ENCODE results near the gene CYP46A1. TPM values are rescaled to one million over a fixed set of nuclear protein-coding genes. Genes with fewer than 3 reads are reported as not detected.

Gene CYP46A1
- total RNA-seq, 1 experiment from 2014 or later = 0.59 TPM

DNA sequence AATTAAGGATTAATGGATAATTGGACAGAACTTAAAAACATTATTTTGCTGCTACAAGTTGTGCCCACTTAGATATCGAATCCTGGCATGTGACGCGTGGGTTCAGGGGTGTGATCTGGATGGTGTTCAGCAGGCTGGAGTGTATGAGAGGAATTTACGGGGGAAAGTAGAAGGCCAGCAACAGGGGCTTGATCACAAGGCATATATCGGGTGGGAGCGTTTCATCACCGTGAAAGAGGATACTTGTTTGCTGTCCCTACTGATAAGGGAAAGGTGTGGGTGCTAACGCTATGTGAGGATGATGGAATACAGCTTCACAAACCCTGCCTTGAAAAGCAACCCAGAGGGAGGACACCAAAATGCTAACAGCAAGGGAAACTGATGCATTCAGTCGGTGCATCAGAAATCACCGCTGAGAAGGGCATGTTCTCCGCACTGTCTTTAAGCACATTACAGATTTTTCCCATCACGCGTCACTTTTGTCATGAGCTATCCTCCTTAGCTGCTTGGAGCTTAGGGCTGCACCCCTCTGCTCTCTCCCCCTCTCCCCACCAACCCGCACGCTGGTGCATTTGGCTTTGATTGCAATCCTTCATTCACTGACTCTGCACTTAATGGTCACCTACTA is 25.8 kb upstream of the CYP46A1 start:
- Histone ChIP-seq H3K27ac (ENCODE audit: insufficient read length, low read depth, low read length) (no peak overlapping the region), H3K79me1 (ENCODE audit: insufficient read depth, low read depth, low read length, poor library complexity, severe bottlenecking) (no peaks in the 10 kb centered on the region), H2BK20ac (ENCODE audit: low read depth, low read length, poor library complexity, severe bottlenecking) (no peak overlapping the region), H4K20me1 (ENCODE audit: control insufficient read depth, insufficient read depth, insufficient read length) (no peaks in the 10 kb centered on the region), H3K4me2 (ENCODE audit: insufficient read depth, insufficient read length, low read length) (no peak overlapping the region), H4K8ac (replicated peaks; ENCODE audit: insufficient read length, low read depth, low read length) (no peak overlapping the region), H2BK15ac (ENCODE audit: low read depth, low read length) (no peak overlapping the region), H3K18ac (ENCODE audit: insufficient read length, low read depth, low read length) (no peak overlapping the region), H3K14ac (ENCODE audit: insufficient read depth, low read length) (no peak overlapping the region), H3K23me2 (ENCODE audit: insufficient read length, low read depth, low read length, poor library complexity, severe bottlenecking) (no peaks in the 10 kb centered on the region), H3K79me2 (ENCODE audit: insufficient read depth, low read length) (no peaks in the 10 kb centered on the region), H3K23ac (ENCODE audit: insufficient read length, low read depth, low read length) (no peak overlapping the region), H3K4ac (ENCODE audit: low read depth, low read length) (no peak overlapping the region), H2AFZ (ENCODE audit: low read length) (no peak overlapping the region), H3K56ac (ENCODE audit: insufficient read length, low read depth, low read length) (no peak overlapping the region), H3T11ph (ENCODE audit: low read length) (no peak overlapping the region), H2BK120ac (ENCODE audit: low read depth, low read length, poor library complexity, severe bottlenecking) (no peak overlapping the region), H4K5ac (ENCODE audit: insufficient read length, low read depth, low read length) (no peak overlapping the region), H3K4me1 (ENCODE audit: insufficient read depth, low read length) (0 out of 2 replicates have a peak, but pooled peaks cover 3% of the 10 kb centered on the region), H3K9me3 (ENCODE audit: control insufficient read depth, low read depth, low read length) (no peaks in the 10 kb centered on the region), H2BK5ac (ENCODE audit: insufficient read length, low read length) (no peak overlapping the region), H2AK5ac (ENCODE audit: insufficient read length, low read length) (no peak overlapping the region), H4K91ac (ENCODE audit: insufficient read length, low read depth, low read length) (no peak overlapping the region), H3K27me3 (ENCODE audit: insufficient read depth, low read length) (no peaks in the 10 kb centered on the region), H2BK12ac (ENCODE audit: insufficient read length, low read depth, low read length) (no peak overlapping the region), H3K9ac (ENCODE audit: extremely low read depth, insufficient read length, low read length) (no peak overlapping the region)
- no peaks in the 10 kb centered on the region; a peak in 1 of 5 replicates for H3K9me3 Mint-ChIP-seq
- TF ChIP-seq, protein P1, sequence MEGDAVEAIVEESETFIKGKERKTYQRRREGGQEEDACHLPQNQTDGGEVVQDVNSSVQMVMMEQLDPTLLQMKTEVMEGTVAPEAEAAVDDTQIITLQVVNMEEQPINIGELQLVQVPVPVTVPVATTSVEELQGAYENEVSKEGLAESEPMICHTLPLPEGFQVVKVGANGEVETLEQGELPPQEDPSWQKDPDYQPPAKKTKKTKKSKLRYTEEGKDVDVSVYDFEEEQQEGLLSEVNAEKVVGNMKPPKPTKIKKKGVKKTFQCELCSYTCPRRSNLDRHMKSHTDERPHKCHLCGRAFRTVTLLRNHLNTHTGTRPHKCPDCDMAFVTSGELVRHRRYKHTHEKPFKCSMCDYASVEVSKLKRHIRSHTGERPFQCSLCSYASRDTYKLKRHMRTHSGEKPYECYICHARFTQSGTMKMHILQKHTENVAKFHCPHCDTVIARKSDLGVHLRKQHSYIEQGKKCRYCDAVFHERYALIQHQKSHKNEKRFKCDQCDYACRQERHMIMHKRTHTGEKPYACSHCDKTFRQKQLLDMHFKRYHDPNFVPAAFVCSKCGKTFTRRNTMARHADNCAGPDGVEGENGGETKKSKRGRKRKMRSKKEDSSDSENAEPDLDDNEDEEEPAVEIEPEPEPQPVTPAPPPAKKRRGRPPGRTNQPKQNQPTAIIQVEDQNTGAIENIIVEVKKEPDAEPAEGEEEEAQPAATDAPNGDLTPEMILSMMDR (conservative IDR thresholded peaks at IDR 0.05) = no peak
- peaks cover 0 to 12% (median 8%) of the 10 kb centered on the region in 3 experiments; a peak in 5 of 7 replicates for H3K36me3 Mint-ChIP-seq (ENCODE audit: insufficient read depth in 1 of 3, low read depth in 3 of 3)
- no peak for DNase-seq
- no CpG with 5 or more reads among the region's 15 CpGs for WGBS (ENCODE audit: extremely low coverage, insufficient read length, low lambda C conversion rate)
- peaks cover 36% of the 10 kb centered on the region in 2 experiments for H3K4me1 Mint-ChIP-seq
- peaks cover 45% of the 10 kb centered on the region for H3K27me3 Mint-ChIP-seq (ENCODE audit: low read depth)
- no peak overlapping the region for H3K27ac Mint-ChIP-seq
- no peak overlapping the region for H3K4me3 Mint-ChIP-seq

All from H9 (cell line).